ENCODE results near the gene SS18L1.
A peak's percentile ranks its signal among the peaks of the same experiment; 100 is the strongest.

Gene SS18L1

DNA sequence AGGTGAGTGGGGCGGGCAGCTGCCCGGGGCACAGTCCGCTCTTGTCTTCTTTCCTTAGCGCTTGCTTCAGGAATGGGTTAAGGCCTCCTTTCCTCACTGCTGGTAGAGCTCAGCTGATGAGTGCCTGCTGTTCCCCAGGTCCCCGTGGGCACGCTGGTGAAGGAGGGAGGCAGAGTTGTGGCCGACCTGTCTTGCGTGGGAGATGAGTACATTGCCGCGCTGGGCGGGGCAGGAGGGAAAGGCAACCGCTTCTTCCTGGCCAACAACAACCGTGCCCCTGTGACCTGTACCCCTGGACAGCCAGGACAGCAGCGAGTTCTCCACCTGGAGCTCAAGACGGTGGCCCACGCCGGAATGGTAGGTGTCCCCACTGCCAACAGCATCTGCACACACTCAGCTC, 54.9 kb downstream of the SS18L1 start:
- no peak for DNase-seq

DNA sequence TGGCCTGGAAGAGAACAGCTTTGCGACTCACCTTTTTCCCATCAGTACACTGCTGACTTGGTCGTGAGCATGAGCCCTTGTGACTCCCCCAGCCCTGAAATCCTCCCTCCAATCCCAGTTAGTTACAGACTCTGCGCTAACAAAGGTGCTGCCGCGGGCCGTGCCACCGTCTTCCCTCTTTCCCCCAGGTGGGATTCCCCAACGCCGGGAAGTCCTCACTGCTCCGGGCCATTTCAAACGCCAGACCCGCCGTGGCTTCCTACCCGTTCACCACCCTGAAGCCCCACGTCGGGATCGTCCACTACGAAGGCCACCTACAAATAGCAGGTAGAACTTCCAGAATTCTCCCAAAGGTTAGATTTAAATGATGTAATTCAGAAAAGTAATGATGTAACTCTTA, 55.4 kb downstream of the SS18L1 start:
- no peak for DNase-seq

DNA sequence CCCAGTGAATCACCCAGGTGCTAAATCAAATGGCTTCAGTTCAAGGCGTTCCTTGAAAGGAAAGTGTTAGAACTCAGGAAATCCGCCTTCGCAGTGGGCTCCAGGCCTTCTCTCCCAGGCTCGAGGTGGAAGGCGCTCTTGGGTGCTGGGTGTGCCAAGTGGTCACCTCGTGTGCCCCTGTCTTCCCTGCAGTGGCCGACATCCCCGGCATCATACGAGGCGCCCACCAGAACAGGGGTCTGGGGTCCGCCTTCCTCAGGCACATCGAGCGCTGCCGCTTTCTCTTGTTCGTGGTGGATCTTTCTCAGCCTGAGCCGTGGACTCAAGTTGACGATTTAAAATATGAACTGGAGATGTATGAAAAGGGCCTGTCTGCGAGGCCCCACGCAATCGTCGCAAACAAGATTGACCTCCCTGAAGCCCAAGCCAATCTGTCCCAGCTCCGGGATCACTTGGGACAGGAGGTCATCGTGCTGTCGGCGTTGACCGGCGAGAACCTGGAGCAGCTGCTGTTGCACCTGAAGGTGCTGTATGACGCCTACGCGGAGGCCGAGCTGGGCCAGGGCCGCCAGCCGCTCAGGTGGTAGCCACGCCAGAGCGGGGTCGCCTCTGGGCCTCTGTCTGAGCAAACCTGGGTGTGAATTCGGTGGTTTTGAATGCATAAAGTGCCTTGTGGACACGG, 57.1 kb downstream of the SS18L1 start:
- no peak for DNase-seq

DNA sequence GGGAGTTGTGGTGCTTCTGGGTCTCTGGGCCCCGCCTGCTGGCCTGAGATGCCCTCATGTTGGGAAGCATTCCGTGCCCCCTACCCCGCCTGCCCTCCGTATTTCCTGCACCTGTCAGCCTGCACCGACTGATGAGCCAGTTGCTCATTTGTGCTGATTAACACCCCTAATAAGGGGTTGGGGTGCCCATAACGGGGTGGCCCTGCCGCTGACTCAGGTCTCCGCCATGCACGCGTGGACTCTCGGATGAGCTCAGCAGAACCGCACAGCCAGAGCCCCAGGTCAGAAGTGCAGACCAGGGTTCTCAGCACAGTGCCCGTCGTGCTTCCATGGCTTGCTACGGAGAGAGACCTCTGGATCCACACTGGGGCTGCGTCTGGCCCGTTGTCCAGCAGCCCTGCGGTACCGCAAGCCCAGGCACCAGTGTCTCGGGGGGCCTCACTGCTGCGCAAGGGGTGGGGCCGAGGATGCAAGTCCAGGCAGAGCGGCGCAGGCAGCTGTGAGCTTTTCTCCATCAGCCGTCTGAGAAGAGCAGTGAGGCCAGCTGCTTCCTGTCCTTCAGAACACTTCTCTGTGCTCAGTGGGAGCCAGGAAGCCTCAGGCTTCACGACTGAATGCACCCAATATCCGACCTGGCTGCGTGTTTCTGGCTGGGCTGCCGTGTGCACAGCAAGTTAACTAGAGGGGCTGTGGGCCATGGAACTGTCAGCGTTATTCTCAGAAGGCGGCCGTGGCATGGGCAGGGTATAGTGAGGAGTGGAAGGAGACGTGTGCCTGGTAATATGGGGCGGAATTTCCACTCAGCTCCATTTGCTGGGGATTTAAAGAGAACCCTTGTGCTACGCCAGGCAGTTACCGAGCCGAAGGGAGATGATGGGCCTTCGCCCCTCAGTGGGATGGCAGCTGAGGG, 57.9 kb downstream of the SS18L1 start:
- DNase-seq = peak; percentile 44

DNA sequence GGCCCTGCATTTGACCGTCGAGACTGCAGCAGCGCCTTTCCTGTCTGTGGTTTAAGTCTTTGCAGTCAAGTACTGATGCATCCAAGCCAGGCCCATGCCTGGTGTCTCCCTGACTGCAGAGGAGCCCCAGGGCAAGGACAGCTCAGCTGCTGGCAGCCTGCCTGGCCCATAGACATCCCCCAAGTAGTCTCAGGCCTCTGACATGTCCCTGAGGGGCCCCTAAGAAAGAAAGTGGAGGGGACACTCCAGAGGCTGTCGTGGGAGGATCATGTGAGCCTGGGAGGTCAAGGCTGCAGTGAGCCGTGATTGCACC, 58.5 kb downstream of the SS18L1 start:
- no peak for DNase-seq

DNA sequence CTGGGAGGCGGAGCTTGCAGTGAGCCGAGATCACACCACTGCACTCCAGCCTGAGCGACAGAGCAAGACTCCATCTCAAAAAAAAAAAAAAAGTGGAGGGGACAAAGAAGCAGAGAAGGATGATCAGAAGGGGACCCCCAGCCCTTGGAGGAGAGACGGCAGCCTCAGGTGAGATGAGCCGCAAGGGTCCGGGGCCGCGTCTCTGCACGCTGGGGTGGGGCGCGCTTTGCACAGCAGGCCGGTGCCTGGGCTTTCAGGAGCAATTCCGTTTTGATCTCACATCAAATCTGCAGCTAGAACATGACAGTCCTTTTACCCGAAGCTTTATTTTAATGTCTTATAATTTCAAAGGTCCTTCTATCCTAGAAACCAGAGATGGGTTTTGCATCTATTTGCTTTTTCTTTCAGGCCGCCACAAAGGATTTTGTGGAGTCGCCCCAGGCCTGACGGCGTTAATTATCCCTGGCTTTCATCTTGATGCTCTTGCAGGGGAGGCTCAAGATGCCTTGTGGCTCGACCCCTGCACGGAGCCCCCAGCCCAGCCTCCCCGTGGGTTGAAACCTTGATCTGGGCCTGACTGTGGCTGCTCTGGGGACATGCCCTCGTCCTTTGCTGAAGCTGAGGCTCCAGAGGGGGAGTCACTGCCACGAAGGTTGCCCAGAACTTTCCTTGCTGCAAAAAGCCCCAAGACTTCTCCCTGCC, 59.3 kb downstream of the SS18L1 start:
- no peak for DNase-seq

DNA sequence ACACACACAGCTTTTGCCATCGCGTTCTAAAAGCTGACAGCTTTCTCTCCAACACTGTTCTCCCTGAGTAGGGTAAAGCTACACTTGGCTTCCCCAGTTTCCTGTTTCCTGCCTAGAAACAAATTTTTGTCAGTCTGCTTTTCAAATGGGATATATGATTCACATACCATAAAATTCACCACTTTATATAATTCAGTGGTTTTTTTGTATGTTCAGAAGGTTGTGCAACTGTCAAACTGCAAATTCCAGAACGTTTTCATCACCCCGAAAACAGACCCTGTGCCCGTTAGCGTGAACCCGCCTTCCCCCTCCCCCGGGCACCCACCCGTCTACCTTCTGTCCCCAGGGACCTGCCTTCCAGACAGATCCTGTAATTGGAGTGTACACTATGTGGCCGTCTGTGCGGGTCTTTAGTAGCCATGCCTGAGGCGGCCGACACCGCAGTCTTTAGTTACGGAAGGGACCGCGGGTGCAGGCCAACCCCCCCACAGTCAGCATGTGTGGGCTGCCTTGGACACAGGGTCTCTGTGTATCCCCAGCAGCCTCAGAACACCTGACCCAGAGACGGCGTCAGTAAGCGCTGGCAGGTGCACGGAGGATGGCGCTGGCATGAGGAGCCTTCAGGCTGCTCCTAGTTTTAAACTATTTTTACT, 59.9 kb downstream of the SS18L1 start:
- peak; percentile 61 for DNase-seq

DNA sequence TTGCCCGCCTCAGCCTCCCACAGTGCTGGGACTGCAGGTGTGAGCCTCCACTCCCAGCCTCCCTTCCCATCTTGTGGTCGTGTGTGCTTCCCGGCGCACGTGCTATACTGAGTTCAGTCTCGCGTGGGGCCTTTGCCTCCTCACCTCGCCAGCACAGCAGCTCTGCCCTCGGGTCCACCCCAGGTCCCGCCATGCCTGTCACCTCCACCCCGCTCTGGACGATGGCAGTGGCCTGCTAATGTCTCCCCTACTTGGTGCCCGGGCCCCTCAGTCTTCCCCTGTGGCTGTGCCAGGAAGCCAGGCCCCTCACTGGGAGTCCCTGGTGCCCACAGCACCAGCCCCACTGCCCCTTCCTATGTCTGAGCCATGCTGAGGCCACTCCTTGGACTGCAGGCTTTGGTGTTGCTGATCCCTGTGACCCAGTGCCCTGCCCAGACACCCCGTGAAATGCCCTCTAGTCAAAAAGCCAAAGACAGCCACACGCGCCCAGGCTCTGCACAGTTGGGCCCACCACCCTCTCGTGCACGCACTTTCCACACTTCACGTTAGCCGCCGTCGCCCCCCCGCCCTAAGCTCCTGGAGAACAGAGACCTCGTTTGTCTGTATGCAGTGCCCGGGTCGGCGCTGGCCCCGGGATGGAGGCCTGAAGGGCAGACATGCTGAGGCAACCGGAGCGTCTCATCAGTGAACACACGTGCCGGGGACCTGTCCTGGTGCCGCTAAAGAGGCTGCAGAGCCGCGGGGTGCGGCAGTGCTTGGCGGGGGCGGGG, 62.2 kb downstream of the SS18L1 start:
- DNase-seq = no peak

DNA sequence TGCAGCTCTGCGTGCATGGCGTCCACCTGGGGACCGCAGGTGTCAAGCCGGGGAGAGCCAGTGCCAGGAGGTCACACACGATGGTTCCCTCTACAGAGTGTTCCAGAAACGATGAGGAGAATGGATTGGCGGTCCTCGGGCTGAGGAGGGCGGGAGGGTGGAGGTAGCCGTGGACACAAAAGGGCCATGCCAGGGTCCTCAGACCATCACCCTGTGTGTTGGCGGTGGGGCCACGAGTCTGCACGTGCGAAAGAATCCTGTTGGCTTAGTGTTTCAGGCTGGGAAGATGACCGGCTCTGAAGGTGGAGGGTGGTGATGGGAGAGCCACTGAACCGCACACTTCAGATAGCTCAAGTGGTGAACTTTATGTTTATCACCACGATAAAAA, 62.8 kb downstream of the SS18L1 start:
- DNase-seq = no peak

DNA sequence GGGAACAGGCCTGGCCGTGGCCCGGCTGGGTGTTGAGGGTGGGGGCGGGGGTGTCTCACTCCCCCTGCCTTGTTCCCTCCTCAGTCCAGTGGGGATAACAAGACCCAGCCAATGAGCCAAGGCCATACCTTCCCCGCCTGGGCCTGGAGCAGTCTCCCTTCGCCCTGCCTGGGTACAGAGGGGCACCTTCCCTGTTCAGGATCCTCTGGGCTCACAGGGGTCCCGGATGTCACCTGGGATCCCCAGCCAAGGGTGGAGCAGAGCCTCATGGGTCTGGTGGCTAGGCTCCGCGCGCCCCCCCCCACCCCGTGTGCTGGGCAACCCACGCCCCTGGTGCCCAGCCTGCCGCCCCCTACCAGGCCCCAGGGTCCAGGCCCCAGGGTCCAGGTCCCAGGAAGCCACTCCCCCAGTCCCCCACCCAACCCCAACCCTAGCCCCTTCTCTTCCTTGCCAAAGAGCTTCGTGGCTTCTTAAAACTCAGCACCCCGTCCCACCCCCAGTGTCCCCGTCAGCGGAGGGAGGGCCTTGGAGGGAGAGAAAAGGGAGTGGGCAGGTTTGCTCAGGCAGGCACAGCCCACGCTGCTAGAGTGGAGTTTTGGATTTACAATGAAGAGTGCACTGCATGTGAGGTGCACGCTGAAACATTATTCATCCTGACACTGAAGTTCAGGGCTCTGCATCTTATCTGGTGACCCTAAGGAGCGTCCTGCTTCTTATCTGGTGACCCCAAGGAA, 64.7 kb downstream of the SS18L1 start:
- no peak for DNase-seq

DNA sequence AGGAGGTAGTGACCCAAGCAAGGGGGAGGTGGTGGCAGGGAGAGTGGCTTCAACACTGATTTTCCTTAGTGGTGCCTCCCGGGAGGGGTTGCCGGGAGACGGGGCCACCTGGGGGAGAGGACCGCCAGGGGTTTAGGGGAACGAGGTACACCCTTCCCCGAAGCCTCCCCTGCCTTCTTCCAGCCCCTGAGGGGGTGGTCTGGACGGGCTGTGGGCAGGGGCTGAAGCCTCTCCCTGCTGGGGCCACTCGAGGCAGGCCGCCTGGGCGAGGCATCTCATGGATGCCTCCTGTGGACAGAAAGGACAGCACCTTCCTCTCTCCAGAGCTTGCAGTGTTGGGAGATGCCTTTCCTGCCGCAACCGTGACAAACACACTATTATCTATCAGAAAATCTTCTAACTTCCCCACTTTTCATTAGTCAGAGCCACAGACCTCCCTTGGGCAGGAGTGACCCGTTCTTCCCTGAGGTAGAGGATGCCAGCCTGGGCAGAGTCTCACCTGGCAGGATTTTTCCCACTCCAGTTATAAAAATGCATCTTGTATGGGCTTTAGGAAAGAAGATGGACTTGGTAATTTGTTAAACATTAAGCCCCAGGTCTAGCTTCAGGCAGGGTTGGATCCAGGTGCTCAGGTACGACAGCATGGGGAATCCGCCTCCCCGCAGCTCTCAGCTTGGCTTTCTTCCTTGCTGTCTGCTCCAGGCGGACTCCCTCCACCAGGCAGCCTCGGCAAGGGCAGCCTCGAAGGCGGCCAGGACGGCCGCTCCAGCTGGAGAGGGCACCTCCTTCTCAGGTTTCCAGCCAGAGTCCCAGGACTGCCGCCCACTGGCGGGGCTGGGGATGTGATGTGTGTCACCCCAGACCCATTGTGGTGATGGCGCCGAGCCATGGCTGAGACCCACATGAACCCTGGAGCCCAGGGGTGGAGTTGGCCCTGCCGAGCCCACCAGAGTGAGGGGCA, 65.5 kb downstream of the SS18L1 start:
- no peak for DNase-seq

DNA sequence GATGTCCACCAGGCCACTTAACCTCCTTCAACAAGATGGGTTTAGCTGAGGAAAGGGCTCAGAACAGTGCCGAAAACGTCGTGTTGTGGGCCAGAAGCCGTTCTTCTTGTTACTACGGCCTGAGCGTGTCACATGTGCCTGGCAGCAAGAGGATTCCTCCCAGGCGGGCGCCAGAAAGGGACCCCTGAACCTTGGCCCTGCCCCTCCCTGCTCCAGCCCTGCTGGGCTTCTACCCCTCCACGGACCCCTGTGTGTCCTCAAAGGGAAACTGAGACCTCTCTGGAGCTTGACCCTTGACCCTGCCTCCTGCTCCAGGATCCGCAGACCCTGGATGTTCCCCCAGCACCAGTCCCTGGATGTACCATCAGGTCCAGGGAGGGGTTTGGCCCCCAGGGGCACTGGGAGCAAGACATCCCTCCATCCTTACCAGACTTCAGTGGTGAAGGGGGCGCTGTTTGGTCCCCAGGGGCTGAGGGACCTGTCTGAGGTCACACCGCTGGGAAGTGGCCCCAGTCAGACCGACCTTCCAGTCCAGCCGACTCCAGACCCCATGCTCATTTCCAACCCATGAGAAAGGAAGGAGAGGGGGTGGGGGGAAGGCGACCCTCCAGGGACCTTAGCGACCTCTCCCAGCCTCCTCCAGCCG, 66.4 kb downstream of the SS18L1 start:
- DNase-seq = no peak

DNA sequence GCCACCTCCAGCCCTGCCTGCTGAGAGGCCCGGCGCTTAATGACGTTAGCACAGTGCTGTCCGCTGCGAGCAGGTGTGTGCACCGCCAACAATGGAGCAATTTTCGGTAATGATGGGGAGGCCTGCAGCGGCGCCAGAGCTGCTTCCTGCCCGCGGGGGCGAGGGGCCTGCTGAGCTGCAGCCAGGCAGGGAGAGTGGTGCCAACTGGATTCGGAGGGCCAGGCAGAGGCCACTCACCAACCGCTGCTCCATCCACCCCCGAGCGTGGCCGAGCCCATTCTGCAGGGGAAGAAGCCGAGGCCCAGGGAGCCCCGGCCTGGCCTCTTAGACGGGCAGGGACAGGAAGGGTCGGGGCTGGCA, 66.9 kb downstream of the SS18L1 start:
- peak; percentile 78 for DNase-seq

DNA sequence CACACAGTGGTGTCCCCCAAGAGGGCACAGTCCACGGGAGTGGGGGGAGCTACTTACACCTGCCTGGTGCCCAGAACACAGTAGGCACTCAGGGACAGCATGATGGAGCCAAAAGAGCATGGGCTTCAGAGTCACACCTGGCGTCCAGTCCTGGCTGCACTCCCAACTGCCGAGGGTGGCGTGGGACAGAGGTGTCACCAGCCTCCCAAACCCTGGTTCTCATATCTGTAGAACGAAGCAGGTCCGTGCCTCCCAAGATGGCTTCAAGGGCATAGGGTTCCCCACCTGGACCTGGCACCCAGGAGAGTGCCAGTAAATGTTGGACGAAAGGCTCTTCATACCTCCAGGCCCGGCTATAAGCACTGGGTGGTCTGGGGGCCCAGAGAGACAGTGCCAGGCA, 67.6 kb downstream of the SS18L1 start:
- DNase-seq = no peak

DNA sequence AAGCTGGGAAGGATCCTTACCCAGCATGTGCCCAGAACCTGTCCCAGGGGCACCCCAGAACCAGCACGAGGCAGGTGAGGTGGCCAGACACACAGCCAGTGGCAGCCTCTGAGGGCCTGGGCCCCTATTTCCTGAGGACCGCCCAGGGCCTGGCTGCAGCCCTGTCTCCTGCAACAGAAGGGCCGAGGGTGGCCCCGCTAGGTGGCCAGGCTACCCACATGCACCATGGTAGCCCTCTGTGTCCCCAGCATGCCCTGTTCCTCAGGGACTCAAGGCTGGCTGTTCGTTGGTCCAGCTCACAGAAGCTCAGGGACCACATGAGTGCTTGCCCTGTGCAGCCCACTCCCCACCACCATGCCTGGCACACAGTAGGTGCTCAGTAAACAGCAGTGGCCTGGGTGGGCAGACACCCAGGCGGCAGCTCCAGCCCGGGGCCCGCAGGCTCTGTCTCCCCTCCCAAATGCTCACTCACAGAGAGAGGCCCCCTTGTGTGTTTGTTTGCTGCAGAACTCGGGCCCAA, 68.3 kb downstream of the SS18L1 start:
- no peak for DNase-seq

DNA sequence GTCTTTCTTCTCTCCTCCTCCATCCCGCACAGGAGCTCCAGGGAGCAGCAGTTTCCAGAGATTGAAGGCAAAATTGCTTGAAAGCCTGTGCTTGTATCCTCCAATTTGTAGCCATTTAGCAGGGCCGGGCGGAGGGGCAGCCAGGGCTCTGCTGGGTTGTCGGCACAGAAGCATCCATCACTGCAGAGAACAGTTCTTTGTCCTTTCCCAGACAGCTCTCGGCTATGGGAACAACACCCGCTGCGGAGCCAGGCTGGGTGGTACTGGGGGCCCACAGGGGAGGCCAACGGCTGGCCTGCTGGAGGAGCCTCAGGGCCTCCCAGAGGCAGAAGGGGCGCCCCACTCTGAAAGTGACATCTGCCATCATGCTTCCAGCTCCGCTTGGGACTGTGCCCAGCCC, 68.7 kb downstream of the SS18L1 start:
- no peak for DNase-seq

DNA sequence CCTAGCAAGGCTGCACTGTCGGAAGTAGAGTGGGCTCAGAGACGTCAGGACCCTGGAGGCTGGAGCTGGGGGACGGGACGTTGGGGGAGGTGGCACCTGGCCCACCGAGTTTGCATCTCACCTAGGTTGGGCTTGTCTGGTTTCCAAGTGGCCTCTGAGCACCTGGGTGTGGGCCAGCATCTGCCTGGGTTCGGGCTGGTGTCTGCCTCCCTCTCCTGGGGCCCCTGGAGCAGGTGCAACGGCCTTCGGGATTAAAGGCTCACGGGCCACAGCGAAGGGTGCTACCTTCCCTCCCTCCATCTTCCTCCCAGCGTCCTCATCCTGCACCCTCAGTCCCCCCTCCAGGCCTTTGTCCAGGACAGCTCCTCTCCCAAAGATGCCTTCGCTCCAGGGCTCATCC, 70.5 kb downstream of the SS18L1 start:
- no peak for DNase-seq

DNA sequence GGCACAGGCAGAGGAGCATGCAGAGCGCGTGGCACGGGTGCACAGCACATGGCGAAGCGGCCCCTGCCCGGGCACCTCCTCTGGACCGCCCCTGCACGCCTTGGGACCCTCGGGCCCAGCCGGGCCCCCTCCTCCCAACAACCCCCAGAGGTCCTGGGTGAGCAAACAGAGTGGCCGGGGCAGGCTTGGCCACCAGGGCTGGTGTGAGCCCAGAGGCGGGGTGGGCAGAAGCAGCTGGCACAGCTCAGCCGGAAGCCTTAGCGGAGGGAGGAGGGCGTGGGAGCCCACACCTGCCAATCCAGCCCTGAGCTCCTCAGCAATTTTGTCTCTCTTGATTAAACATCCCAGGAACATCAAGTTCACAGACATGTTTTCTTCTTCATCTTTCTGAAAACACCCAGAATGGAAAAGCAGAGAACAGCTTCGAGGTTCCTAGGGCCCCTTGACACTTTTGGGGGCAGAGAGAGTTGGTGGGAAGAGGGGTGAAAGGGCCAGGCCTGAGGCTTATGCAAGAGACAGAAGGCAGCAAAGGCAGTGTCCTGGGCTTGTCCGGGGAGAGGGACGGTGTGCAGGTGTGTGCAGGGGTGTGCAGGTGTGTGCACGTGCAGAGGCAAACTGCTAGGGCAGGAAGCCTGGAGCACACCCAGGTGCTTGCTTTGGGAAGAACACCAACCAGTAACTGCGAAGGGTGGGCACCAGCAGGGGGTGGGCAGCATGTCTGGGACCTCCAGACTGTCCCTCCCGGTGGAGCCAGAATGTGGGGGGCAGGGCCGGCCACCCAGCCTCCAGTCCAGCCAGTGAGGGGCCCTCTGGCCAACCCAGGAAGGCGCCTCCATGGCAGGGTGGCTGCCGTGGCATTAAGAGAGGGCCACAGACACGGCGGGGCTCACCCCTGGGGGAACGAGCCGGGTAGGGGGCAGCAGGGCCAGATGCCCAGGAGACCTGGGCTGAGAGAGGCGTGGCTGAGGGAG, 71.7 kb downstream of the SS18L1 start:
- DNase-seq = no peak

All from NCI-H2107 (cell line).